ENCODE data around the gene TNFRSF6B.

GRCh38 chr20:63738687-63739129 is 42.3 kb downstream of the TNFRSF6B start:
- no peak for TF ChIP-seq POLR2AphosphoS5 (IDR thresholded peaks at IDR 0.05; ENCODE audit: low read depth, low read length)
- TF ChIP-seq SIN3A (IDR thresholded peaks at IDR 0.05; ENCODE audit: borderline replicate concordance, insufficient read depth, low read length) = no peak
- TF ChIP-seq REST (IDR thresholded peaks at IDR 0.05; ENCODE audit: insufficient read depth in 1 of 2, low read depth in 2 of 2, low read length in 2 of 2) = no peak

Measured in PFSK-1 (cell line).